HG03135 (cell line): ENCODE results near the gene LSM2.

Source experiments
- ATAC-seq: cut with Tn5 transposase; IDR thresholded peaks from one replicate; pipeline ENCODE4 v1.9.1; 2021; ENCODE audit warnings: mild to moderate bottlenecking, moderate library complexity; ENCODE audit not compliant: unreplicated experiment

LSM2 gene

DNA sequence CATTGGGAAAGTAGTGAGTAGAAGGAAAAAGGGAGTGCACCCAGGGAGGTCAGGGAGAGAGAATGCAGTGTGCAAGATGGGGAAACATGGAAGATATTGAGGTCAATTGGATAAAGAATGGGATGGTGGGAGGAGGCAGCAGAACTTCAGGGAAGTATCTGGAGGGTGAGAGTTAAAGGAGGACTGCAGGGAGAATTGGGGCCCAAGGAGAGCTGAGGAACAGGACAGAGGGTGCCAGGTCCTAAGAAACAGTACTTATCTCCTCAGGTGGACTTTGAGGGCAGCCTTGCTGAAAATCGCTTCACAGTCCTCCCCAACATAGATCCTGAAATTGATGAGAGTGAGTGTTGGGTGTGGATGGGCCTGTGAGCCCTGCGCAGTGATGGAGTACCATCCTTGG is 48.5 kb downstream of the LSM2 start:
- ATAC-seq, result no peak

DNA sequence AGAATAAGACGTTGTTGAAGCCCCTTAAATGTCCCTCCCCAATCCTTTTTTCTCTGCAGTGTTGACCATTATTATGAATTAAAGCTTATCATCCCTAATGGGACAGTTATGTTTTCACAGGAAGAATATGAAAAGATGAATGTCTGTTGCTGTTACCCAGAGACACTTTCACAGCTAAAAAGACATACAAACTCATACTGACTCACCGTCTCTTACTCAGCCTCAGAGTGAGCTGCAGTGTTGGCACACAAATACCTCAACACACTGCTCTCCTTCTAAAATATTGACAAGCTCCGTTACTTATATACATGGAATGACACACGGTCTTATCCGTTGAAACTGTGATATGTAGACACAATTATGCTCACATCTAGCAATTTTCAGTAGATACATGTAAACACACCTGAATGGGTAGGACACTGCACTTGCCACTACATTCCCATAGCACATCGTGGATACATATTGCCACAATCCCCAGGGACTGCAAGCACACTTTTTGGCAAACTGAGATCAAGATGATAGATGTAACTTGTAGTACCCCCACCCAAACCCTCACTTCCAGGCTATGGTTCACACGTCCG is 53.9 kb downstream of the LSM2 start:
- ATAC-seq, result no peak

DNA sequence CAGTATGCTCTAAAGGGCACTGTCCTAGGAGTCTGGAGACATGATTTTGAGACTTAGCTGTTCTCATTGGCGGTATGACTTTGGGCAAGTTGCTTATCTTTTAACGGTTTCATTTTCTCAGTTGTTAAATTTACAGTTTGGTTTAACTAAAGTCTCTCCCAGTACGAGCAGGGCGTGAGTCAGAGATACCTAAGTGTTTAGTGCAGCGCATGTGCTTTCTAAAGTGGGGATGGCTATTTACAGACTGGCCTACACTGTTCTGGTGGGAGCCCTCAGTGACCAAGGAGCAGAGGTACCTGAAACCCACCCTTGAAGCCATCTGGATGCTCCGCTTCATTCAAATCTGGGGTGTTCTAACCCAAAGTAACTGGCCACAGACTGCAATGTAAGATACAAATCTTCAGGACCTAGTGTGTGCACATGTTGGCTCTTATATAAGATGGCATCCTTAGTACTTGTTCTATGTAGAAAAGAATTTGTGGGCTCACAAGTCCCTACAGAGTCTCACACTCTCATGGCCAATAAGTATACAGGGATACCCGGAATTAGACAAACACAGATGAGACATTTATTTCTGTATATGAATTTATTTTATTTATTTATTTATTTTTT is 56.2 kb downstream of the LSM2 start:
- no peak for ATAC-seq

DNA sequence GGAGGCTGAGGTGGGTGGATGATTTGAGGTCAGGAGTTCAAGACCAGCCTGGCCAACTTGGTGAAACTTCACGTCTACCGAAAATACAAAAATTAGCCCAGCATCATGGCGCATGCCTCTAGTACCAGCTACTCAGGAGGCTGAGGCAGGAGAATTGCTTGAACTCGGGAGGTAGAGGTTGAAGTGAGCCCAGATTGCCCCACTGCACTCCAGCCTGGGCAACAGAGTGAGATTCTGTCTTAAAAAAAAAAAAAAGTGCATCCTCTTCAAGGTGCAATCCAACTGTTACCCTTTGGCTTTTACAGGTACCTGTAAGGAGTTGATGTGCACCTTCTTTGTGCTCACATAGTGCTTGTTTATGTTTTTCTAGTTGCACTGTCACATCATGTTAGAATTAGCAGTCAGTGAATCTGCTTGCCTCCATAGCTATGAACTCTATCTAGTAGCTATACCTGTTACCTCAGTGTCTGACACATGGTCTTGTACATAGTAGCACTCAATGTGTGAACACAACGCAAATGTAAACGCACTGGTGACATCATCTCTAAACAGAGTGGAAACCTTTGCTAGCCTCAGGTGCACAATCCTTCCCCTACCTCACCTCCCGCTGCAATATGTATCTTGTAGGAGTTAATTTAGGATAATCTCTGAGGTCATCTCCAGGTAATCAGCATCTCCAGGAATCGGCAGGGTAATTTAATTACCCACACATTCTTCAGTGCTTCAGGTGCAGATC is 57.3 kb downstream of the LSM2 start:
- no peak for ATAC-seq
